ENCODE measurements around the gene PPP1R13L.

PPP1R13L gene

GRCh38 chr19:45368127-45368526, 36.7 kb downstream of the PPP1R13L start:
- no peak for DNase-seq (ENCODE audit: low read depth in 3 of 3)

DNA sequence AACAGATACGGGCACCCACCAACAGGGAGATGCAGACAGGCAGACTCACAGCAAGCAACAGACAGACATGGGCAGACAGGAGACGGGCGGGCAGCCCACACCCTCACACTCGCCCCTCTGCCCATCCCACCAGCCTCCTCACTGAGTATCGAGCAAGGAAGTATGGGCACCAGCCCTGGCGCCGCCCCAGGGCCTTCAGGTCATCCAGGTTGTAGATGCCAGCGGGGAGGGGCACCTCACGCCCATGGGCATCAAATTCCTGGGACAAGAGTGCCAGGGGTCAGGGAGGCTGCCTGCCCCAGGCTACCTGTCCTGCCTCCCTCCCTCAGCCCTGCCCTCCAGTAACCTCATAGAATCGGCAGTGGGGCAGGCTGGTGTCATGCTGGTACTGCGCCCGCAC, 40.2 kb downstream of the PPP1R13L start:
- DNase-seq (ENCODE audit: low read depth in 3 of 3) = no peak

DNA sequence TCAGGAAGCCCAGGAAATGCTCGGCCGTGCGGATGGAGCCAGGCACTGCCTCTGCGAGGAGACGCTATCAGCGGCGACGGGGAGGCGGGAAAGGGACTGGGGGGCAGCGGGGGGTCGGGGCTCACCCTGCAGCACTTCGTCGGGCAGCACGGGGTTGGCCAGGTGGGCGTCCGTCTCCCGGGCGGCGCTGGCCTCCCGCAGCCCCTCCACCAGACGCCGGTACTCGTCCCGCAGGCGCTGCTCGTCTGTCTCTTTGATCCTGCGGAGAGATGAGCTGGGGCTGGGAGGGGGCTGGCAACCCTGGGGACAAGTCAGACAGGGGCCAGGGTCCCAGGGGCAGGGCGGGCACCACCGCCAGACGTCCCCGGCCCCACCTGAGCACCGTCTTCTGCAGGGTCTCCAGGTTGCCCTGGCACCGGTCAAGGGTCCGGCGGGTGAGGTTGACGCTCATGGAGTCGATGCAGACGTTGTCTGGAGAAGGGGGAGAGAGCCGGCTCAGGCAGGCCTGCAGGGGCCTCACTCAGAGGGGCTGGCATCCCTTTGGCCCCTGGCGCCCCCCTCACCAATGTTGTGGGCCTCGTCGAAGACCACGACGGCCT, 40.9 kb downstream of the PPP1R13L start:
- DNase-seq (ENCODE audit: low read depth in 3 of 3) = no peak

GRCh38 chr19:45362291-45362690, 42.6 kb downstream of the PPP1R13L start:
- DNase-seq (ENCODE audit: low read depth in 3 of 3) = no peak

- no peak for DNase-seq (ENCODE audit: low read depth in 3 of 3)
These were observed 43.3 kb downstream of the PPP1R13L start for GRCh38 chr19:45361608-45362007.

DNA sequence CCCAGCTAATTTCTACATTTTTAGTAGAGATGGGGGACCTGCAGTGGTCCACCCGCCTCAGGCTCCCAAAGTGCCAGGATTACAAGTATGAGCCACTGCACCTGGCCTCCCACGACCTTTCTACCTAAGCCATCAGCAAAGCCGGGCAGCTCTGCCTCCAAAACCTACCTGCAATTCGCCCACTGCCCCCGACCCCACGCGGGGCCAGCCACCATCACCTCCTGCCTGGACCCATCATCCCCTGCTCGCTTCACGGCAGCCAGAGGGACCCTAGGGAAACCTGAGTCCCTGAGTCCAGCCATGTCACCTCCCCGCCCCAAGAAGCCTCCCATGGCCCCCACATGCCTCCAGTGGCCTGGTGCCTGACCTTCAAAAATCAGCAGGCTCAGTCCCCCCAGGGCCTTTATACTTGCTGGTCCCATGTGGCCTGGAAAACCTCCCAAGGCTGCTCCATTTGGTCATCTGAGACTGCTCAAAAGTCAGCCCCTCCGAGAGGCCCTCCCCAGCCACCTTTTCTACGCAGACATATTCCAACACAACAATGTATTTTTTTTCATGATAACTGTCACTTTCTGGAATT, 46.6 kb downstream of the PPP1R13L start:
- no peak for DNase-seq (ENCODE audit: low read depth in 3 of 3)

DNA sequence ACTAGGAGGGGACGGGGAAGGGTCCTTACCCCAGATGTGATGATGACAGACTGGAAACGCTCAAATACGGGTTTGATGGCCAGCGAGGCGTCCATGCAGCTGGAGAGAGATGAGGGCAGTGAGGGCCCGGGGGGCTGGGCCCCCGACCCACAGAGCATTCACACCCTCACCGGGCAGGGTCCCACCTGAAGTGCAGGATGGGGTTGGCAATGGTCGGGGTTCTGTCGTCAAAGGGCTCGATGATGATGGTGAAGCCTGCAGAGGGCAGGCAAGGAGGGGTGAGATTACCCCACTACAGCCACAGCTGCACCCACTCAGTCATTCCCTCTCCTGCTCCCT, 47.5 kb downstream of the PPP1R13L start:
- no peak for DNase-seq (ENCODE audit: low read depth in 3 of 3)

- DNase-seq (ENCODE audit: low read depth in 3 of 3) = no peak
These were observed 48.0 kb downstream of the PPP1R13L start for GRCh38 chr19:45356760-45357444.

GRCh38 chr19:45355910-45356309, 49.0 kb downstream of the PPP1R13L start:
- no peak for DNase-seq (ENCODE audit: low read depth in 3 of 3)

DNA sequence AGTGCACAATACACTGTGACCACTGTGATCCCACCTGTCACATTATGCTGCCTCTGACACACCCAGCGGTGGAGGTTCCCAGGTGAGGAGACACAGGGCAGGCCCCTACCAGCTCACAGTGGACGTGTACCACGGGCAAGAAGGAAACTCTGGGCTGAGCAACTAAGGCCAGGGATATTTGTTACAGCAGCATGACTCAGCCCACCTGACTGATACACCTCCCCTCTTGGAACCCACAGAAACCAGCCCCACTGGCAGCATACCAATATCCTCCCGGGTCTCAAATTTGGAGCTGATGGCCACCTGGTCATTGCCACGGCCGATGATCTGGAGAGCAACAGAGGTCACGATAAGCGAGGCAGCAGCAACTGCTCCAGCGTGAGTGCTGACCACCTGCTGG, 49.5 kb downstream of the PPP1R13L start:
- no peak for DNase-seq (ENCODE audit: low read depth in 3 of 3)

- no peak for DNase-seq (ENCODE audit: low read depth in 3 of 3)
These were observed 50.5 kb downstream of the PPP1R13L start for GRCh38 chr19:45354241-45354842.

DNA sequence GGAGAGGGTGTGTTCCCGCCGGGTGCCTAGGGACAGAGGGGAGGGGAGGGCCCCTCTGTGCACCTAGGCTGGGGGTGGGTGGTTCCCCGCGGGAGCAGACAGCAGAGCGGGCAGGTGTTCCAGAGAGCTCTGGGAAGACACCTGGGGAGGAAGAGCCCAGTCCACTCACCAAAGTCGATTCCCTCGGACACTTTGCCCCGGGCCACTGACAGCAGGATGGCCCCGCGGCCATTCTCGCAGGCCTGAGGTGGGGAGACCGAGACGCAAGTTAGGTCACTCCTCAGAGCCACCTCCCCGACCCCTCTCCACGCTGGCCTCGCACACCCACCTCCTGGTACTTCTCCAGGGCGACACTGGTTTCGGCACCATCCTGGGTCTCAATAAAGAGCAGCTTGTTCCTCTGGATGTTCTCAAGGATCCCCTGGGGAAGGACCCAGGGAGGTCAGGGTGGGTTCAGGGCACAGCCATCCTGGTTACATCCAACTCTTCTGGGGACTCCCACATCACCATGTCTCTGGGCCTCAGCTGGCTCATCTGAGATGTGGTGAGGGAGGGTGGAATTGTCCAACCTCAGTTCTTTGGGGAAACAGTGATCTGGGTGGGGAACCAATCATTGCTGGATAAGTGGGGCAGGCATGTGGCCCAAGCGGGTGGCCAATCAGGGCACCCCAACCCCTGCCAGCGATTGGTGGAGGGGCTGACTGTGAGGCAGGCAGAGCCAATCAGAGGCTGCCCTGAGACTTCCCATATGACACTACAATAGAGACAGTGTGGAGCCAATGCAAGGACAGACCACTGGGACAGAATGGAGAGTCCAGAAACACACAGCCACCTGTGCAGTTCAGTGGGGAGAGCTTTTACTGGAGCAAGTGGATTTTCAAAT, 51.7 kb downstream of the PPP1R13L start:
- no peak for DNase-seq (ENCODE audit: low read depth in 3 of 3)

- no peak for DNase-seq (ENCODE audit: low read depth in 3 of 3)
These were observed 52.4 kb downstream of the PPP1R13L start for GRCh38 chr19:45352471-45352870.

DNA sequence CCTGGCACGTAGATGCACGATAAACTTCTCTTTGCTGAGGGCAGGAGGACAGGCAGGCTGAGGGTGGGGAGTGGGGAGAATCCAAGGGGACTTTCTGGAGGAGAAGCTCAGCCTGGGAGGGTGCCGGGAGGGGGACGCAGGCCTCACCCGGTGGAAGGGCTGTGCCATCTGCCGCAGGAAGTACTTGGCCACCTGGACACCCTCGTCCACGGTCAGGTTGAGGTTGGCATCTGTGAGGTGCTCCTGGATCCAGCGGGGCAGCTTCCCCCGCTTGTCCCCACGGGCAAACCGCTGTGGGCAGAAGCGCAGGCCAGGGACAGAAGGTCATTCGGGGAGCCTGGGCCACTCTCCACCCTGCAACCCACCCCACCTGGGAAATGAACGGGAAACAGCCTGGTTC, 52.8 kb downstream of the PPP1R13L start:
- no peak for DNase-seq (ENCODE audit: low read depth in 3 of 3)

GRCh38 chr19:45351401-45351952, 53.4 kb downstream of the PPP1R13L start:
- DNase-seq (ENCODE audit: low read depth in 3 of 3) = no peak

- DNase-seq (ENCODE audit: low read depth in 3 of 3) = no peak
These were observed 54.3 kb downstream of the PPP1R13L start for GRCh38 chr19:45350477-45351058.

DNA sequence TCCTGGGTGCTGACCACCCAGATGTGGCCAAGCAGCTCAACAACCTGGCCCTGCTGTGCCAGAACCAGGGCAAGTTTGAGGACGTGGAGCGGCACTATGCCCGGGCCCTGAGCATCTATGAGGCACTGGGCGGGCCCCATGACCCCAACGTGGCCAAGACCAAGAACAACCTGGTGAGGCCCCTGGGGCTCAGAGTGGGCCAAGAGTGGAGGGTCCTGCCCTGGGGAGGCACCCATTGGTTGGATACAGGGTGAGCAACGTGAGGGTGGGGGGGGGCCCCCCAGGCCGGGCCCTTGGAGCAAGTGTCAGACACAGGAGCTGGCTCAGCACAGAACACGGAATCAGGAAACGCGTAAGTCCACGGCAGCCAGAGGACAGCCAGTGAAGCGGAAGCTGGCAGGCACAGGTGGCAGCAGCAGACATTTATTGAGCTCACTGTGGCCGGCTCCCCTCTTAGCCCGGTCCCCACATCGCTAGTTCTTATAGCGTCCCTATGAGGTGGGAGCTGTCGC, 55.4 kb downstream of the PPP1R13L start:
- no peak for DNase-seq (ENCODE audit: low read depth in 3 of 3)

DNA sequence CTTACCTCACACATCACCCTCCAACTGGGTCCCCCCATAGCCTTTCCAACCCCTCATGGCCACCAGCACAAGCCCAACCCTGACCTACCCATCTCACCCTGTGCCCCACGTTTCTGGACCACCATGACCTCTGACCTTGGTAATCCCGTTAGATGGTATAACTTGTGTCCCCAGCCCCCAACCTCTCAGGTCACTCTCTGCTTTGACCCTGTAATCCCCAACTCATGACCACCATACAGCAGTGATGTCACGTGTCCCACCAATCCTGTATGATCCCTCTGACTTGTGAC, 55.8 kb downstream of the PPP1R13L start:
- DNase-seq (ENCODE audit: low read depth in 3 of 3) = no peak

DNA sequence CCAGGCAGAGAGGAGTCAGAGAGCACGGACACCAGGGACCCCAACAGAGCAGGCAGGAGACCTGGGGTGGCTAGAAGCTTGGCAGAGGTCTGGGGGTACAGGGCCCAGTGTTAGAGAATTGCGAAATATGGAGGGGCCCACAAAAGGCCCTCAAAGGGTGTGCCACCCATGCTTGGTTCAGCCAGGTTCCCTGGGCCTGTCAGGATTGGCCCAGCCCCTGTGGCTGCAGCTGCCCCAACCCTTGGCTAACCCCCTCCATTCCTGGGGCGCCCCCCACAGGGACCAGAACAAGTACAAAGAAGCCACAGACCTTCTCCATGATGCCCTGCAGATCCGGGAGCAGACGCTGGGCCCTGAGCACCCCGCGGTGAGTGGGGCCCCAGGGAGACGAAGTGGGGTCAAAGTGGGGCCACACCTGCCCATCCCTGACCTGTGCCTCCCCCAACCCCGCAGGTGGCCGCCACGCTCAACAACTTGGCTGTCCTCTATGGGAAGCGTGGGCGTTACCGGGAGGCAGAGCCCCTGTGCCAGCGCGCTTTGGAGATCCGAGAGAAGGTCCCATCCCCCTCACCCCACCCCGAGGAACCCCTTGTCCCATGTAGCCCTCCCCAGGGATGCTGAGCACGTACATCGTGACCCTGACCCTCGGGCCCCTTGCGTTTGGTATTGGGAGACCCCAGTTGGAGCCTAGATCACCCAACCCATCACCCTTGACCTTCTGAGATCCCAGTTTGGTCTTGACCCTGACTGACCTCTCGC, 56.3 kb downstream of the PPP1R13L start:
- DNase-seq (ENCODE audit: low read depth in 3 of 3) = no peak

DNA sequence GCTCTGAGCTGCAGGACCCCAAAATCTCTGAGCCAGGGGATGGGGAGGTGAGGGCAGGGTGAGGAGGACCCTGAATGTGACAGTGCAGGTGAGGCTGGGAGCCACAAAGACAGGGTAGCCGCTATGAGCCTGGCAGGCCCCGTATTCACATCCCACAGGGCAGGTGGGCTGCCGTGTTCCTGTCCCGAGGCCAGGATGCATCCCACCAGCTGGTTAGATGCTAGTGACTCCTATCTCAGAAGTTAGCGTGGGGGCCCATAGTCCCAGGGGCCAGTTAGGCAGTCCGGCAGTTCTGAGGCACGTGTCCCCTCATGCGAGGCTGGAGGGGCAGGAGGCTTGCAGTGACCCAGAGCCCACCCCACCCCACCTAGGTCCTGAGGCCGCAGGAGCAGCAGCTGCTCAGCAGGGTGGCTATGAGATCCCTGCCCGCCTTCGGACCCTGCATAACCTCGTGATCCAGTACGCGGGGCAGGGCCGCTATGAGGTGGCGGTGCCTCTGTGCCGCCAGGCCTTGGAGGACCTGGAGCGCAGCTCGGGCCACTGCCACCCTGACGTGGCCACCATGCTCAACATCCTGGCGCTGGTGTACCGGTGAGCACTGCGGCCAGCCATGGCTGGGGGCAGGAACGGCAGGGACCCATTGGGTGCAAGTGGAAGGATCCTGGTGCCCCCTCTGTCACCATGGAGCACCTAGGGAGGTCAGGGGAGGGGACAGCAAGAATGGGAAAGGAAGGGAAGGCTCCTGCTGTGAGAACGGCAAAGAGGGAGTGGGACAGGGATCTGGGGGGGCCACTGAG, 57.1 kb downstream of the PPP1R13L start:
- DNase-seq (ENCODE audit: low read depth in 3 of 3) = no peak
